AG10803 (cell line): ENCODE data around the gene UST.
"Not testable (repeated sequence)": the region's sequence is repeated elsewhere in the genome, so short reads cannot be mapped to it uniquely, and the experiment has no call there.

Experiments used
- DNase-seq: peaks from one replicate; pipeline ENCODE4 v3.0.0; 2010; ENCODE audit warnings: low read depth
- H3K4me3 ChIP-seq: 2 replicates; pipeline ENCODE4 v1.5.1; 2011; ENCODE audit warnings: mild to moderate bottlenecking, low read length, control low read depth
- CTCF ChIP-seq: conservative IDR thresholded peaks from 2 replicates; pipeline ENCODE4 v1.5.1; 2011; ENCODE audit warnings: mild to moderate bottlenecking, low read length, control low read depth, inconsistent platforms

The UST gene

GRCh38 chr6:148915810-148916209 is 169.0 kb downstream of the UST start:
- DNase-seq: no peak
- H3K4me3 ChIP-seq: no peak overlapping the region
- TF ChIP-seq CTCF: no peak

GRCh38 chr6:148916485-148916884 is 169.7 kb downstream of the UST start:
- not testable (repeated sequence) for DNase-seq, H3K4me3 ChIP-seq

- TF ChIP-seq CTCF: no peak
- DNase-seq: no peak
- H3K4me3 ChIP-seq: no peak overlapping the region
Measured at GRCh38 chr6:148924226-148925012, 177.6 kb downstream of the UST start.

- H3K4me3 ChIP-seq: no peak overlapping the region
- no peak for TF ChIP-seq CTCF
- no peak for DNase-seq
Measured at GRCh38 chr6:148925701-148926100, 178.9 kb downstream of the UST start.

GRCh38 chr6:148926478-148926877 is 179.6 kb downstream of the UST start:
- no peak for TF ChIP-seq CTCF
- no peak overlapping the region for H3K4me3 ChIP-seq
- peak; percentile 12 for DNase-seq

- no peak for TF ChIP-seq CTCF
Measured at GRCh38 chr6:148927586-148927985, 180.8 kb downstream of the UST start.

GRCh38 chr6:148928811-148929210 is 182.0 kb downstream of the UST start:
- DNase-seq: no peak
- no peak for TF ChIP-seq CTCF
- no peak overlapping the region for H3K4me3 ChIP-seq

More at GRCh38 chr6:148927586-148927985, 180.8 kb downstream of the UST start:
- H3K4me3 ChIP-seq: no peak overlapping the region
- DNase-seq: no peak
